ENCODE measurements around the gene GAGE2A.

The GAGE2A gene

GRCh38 chrX:49627086-49627777 lies 37.9 kb downstream of the GAGE2A start:
- no peak overlapping the region for H3K4me3 ChIP-seq (ENCODE audit: low read depth, low read length)
- no peak for TF ChIP-seq CTCF (conservative IDR thresholded peaks at IDR 0.05; ENCODE audit: low read depth, low read length)
- DNase-seq (ENCODE audit: low read depth) = no peak

DNA sequence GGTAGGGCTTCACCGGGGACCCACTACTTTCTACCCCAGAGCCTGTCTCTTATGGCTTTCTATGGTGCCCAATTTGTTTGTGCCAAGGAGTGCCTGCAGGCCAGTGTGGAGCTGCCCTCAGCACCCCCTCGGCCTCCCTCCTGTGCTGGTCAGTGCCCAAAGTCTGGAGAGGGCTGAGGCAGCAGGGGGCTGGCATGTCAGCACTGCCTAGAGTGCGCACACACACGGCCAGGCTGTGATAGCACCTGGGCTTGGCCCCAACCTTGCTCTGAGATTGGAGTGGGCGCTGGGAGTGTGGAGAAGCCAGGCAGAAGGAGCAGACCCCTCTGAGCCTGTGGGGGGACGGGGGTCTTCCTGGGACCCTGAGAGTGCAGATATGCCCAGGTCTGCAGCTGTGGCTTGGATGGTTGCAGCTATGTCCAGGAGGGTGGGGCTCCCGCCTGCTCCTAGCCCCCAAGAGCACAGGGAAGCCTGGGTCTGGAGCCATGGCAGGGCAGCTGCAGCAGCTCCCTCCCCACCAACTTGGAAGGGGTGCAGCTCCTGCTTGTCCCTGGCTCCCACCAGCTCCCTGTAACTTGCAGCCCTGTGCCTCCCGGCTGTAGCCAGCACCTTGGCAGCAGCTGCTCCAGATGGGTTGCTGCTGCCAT lies 55.8 kb downstream of the GAGE2A start:
- no peak overlapping the region for H3K4me3 ChIP-seq (ENCODE audit: low read depth, low read length)
- no peak for DNase-seq (ENCODE audit: low read depth)
- TF ChIP-seq CTCF (conservative IDR thresholded peaks at IDR 0.05; ENCODE audit: low read depth, low read length) = no peak

Measured in choroid plexus epithelial cell (primary cell).